T-helper 1 cell treated with Interleukin-12 subunit alpha and Interleukin-12 subunit beta and Interleukin-4 antibody, amounts not matched to agents 30 ng/mL and 1 ng/mL, for 36 hours (primary cell): Measurements from ENCODE around the gene UBAC2. TPM values are rescaled to one million over a fixed set of nuclear protein-coding genes. Genes with fewer than 3 reads are reported as not detected.

ENCODE experiments used
- intact Hi-C: fragments of 100-400 bp; cut with micrococcal nuclease; formaldehyde crosslinking; loops from one replicate; pipeline ENCODE4 v1.15.1; 2024
- total RNA-seq: library from RNA; stranded (reverse); gene quantifications from 2 replicates; pipeline ENCODE4 v1.2.3, GENCODE V29; 2022

Gene UBAC2, protein sequence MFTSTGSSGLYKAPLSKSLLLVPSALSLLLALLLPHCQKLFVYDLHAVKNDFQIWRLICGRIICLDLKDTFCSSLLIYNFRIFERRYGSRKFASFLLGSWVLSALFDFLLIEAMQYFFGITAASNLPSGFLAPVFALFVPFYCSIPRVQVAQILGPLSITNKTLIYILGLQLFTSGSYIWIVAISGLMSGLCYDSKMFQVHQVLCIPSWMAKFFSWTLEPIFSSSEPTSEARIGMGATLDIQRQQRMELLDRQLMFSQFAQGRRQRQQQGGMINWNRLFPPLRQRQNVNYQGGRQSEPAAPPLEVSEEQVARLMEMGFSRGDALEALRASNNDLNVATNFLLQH
- total RNA-seq: 49.7 and 50.0 TPM in 2 replicates

DNA sequence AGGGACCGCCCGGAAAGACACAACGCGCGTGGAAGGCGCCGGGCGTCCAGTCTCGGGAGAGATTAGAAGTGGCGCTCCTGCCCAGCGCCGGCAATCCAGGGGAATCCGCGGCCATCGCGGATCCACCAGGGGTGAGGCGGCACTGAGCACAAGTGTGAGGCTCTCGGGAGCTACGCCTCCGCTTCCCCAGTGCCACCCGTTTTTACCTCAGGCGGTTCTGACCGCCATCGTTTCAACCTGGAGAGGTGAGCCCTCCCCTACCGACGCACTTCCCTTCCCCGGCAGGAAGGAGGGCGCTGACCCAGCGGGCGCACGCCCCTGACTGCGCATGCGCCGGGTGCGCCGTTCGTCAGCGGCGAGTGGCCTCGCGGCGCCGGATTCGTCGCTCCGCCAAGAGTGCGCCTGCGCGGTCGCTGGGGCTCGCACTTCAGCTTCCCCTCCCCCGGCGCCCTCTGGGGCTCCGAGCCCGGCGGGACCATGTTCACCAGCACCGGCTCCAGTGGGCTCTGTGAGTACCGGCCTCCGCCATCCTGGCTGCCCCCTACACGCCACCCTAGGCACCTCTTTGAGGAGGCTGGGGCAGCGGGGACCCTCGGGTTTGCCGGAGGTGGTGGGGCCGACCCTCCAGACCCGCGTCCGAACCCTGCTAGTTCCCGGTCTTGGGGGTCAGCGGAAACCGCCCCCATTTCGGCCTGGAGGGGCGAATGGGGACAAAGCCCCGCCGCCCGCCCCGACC lies at the start of gene UBAC2:
Gene UBAC2 (plus strand): TSS at position 423 of the 736 bp plus-strand sequence. CDS start 55 bp downstream, at position 478.
- intact Hi-C loops: loop anchor here (1.0 to 5.0 kb wide), 15 partner anchors 19 to 1768 kb away; partner anchors contain the start of genes CLYBL, GGACT, GPR183 and RAP2A

DNA sequence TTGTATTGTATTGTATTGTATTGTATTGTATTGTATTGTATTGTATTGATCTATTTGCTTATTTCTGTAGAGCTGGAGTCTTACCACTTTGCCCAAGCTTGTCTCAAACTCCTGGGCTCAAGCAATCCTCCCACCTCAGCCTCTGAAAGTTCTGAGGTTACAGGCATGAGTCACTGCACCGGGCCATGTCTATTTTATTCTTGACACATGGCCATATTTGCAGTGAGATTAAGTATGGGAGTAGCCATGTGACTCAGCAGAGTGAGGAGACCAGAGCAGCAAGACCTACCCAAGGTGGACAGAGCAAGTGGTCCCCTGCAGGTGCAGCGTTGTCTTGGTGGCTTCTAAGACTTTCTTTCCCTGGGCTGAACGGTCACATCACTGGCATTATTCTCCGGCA lies 49.1 kb upstream of the UBAC2 start:
- intact Hi-C loops: no loop called here

DNA sequence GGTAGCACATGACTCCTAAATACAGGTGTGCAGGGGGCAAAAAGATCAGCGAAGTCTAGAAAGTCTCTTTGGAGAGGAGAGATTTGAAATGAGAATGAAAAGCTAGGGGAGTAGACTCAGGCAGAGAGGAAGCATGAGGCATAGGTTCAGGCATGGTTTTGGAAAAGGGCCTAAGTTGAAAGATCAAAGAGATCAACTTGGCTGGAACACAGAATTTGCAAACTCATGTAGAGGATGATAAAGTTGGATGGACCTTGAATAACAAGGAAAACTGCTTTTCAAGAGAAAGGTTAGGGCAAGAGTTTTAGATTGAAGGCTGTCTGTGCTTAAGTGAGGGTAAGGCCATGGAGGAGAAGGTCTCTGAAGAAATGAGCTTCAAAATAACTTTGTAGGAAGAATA lies 47.4 kb upstream of the UBAC2 start:
- intact Hi-C loops: no loop called here

DNA sequence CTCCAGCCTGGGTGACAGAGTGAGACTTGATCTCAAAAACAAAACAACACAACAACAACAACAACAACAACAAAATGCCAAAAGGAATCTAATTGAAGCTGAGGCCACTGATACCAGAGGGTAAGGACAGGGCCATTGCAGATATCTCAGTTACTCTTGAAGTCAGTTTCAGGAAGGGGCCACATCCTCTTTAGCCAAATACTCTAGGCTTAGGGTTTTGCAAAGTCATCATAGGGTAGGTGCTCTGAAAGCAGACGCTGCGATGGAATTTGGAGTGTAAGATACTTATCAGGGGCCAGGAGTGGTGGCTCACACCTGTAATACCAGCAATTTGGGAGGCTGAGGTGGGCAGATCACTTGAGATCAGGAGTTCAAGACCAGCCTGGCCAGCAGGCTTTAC lies 46.6 kb upstream of the UBAC2 start:
- intact Hi-C loops: no loop called here

DNA sequence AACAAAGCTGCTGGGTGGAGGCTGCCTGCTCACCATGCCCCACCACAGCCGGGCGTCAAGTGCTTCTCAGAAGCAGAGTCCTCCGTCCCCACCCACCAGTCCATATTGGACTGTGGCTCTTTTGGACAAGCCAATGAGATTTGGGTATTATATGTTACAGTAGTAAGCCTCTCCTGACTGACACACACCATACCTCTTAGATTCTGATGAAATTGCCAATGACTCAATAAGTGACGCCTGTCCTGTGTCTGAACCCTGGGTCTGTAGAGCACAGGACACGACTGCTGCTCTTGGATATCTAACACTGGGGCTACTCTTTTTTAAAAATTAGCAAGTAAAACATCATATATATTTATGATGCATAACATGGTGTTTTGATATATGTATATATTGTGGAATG lies 44.8 kb upstream of the UBAC2 start:
- intact Hi-C loops: no loop called here

DNA sequence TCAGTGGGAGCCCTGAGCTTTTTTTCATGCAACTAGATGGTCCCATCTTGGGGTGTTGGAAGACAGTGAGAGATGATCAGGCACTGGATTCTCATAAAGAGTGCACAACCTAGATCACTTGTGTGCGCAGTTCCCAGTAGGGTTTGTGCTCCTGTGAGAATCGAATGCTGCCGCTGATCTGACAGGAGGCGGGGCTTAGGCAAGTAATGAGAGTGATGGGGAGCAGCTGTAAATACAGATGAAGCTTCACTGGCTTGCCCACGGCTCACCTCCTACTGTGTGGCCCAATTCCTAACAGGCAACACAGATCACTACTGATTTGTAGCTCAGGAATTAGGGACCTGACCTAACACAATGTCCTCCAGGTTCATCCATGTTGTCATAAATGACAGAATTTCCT lies 43.6 kb upstream of the UBAC2 start:
- intact Hi-C loops: no loop called here

DNA sequence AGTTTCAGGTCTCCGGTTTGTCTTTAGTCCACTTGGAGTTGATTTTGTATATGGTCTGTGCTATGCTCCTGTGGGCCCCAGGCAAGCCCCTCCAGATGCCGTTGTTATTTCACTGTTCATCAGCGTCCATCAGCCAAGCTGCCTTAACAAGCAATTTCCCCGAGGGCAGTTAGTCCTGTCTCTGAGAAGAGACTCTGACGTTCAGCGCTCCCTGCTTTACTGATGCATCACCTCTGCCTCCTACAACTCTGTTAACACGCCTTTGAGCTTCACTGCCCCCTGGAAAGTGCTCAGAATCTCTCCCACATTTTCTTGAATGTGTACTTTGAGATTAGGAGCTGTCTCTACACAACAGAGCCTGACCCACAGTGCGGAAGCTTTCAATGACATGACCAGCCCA lies 41.8 kb upstream of the UBAC2 start:
- intact Hi-C loops: no loop called here

DNA sequence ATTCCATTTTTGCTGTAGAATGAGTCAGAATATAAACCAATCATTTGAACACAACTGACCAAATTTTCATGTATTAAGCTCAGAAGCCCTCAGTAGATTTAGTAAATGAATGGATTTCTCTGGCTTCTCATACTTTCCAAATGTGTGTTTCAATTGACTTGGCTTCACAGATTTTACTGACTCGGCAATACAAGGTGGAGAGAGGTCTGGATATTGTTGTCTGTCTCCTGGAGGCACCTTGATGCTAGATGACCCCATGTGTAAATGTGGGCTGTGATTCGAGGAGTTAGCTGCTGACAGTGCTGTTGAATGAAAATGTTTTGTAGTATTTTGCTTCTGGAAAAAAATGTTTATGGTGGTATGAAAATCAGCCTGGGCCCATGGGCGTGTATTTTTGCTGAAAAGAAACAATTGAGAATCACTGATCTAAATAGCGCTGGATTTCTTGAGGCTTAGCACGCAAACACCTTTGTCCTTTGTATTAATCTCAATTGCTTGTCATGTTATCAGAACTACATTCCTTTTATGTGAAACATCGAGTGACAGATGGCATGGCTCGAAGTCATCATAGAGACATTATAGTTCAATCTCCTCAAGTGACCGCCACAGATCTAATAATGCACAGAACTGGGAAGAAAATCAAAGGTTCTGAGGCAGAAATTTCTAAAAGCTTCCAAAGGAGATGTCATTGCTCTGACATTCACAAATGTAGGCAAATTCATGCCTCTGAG lies 41.2 kb upstream of the UBAC2 start:
- intact Hi-C loops: no loop called here

DNA sequence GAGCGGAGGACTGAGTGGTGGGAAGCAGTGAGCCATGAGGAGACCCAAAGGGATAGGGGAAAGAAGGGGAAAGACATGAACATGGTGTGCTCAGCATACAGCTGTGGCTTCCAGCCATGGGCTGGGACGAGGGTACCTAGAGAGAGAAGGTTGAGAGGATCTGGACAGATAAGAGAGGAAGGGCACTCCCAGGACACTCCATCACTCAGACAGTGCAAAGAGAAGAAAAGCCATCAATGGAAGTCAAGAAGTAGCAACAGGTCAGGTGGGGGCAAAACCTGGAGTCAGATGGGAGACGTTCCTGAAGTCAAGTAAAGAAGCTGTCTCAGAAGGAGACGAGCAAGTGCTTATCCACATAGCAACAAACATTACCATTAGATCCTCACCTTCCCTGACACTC lies 40.2 kb upstream of the UBAC2 start:
- intact Hi-C loops: no loop called here

DNA sequence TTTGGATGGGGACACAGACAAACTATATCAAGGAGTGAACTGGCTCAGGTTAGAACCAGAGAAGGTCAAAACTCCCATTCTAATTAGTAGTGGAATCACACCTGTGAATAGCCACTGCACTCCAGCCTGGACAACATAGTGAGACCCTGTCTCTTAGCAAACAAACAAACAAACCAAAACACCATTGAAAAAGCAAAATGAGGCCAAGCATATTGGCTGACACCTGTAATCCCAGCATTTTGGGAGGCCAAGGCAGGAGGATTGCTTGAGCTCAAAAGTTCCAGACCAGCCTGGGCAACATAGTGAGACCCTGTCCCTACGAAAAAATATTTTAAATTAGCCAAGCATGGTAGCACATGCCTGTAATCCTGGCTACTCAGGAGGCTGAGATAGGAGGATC lies 39.1 kb upstream of the UBAC2 start:
- intact Hi-C loops: no loop called here

DNA sequence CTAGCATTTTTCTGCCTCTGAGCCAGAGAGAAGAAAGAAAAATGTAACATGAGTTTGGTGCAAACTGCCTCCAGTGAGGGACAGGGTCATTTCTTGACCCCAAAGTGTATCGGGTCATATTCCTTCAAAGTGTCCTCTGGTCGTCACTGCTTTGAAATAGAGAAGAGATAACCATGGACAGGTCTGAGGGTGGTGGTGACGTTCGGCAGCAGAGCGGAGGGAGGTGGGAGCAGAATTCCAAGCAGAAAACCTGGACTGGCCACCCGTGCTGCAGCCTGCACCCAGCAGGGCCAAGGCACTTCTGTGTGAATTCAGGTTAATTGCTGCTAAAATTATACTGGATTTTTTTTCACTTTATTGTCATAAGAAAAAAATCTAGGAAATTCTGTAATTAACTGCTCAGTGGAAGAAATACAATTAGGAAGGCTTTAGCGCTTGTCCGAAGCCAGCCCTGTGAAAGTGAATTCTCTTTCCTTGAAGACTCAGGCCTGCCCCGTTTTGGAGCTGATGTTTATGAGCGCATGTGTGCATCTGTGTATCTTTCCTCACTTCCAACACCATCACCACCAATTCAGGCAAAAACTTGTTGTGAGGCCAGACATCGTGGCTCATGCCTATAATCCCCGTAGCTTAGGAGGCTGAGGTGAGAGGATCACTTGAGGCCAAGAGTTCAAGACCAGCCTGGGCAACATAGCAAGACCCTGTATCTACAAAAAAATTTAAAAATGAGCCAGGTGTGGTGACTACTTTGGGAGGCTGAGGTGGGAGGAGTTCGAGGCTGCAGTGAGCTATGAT lies 37.9 kb upstream of the UBAC2 start:
- intact Hi-C loops: no loop called here

DNA sequence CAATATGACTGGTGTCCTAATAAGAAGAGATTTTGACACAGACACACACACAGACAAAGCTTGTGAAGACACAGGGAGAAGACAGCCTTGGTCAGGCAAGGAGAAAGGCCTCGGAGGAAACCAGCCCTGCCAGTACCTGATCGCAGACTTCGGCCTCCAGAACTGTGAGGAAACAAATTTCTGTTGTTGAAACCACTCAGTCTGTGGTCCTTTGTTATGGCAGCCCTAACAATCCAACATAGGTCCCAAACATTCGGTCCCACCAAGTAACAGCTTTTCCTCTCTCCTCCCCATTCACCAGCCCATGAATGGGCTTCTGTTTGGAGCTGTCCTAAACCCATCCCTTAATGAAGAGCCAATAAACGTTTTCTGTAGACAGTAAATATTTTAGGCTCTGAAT lies 36.4 kb upstream of the UBAC2 start:
- intact Hi-C loops: no loop called here

DNA sequence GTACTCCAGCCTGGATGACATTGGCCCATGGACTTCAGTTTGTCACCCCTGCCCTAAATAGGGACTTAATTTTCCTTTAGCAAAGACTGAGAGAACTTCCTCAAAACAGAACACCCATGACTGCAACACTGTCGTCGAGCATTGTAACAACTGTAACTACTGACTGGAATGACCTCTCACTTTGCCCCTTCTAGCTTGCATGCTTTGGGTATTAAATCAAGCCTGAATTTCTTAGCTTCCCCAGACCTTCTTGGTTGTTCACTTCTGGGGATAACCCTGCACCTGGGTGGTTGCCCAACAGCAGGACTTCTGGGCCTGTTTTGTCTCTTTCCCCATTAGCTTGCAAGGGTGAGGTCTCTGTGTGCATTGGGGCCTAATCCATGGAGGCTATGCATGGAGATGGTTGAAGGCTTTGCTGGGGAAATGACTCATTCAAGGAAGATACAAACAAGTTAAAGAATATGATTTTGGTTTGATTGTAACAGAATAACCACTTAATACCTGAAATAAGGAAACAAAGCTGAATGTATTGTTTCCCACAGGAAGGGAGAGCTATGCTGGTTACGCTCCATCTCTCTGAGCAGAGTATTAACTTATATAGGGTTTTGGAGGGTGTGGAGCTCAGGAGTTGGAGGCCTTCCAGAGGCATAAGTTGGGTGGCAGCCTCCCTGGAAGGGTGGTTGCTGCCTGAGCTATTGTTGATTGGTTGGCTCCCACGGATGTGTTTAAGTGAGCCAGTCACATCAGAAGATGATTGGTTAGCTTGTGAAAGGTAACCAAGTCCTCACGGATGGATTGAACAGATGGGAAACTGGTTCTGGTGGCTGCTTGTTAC lies 34.7 kb upstream of the UBAC2 start:
- intact Hi-C loops: no loop called here

DNA sequence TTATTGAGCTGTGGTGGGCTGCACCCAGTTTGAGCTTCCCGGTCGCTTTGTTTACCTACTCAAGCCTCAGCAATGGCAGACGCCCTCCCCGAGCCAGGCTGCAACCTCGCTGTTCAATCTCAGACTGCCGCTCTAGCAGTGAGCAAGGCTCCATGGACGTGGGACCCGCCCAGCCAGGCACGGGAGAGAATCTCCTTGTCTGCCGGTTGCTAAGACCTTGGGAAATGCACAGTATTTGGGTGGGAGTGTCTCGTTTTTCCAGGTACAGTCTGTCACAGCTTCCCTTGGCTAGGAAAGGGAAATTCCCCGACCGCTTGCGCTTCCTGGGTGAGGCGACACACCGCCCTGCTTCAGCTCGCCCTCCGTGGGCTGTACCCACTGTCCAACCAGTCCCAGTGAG lies 27.7 kb upstream of the UBAC2 start:
- intact Hi-C loops: no loop called here

DNA sequence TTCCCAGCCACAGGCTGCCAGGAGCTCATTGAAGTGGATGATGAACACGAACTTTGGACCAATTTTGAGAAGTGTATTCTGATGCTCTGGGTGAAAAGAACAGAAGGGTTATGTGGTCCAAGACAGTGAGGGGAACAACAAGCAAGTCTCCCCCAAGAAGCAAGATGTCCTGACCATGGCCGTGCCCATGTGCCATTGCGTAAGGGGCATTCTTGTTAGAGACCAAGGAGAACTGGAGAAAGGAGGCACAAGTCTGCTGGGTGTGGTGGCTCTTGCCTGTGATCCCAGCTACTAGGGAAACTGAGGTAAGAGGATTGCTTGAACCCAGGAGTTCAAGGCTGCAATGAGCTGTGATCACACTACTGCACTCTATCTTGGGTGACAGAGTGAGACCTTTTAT lies 27.0 kb upstream of the UBAC2 start:
- intact Hi-C loops: no loop called here

DNA sequence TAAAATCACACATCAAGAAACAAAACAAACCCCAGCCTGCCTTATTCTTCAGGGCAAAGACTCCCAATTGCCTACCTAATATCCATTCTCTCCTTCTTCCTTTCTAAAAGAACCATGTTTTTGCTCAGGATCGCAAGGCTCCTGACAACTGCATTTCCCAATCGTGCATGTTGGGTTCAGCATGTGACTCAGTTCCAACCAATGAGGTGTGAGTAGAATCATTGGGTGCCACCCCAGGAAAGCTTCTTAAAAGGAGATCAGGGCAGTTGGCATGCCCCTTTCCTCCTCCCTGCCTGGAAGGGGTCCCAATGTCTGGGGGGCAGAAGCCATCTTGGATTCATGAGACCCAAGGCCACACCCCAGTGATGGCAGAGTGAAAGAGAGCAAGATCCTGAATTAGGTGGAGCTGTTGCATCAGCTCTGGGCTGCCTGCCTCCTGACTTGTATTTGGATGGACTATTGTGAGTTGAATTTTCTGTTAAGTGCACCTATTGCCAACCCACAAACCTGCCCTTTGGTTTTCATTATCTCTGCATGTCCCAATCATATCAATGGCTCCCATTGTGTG lies 26.0 kb upstream of the UBAC2 start:
- intact Hi-C loops: loop anchor here (5.0 kb wide), 1 partner anchor 87 kb away; no protein-coding TSS in a partner anchor

DNA sequence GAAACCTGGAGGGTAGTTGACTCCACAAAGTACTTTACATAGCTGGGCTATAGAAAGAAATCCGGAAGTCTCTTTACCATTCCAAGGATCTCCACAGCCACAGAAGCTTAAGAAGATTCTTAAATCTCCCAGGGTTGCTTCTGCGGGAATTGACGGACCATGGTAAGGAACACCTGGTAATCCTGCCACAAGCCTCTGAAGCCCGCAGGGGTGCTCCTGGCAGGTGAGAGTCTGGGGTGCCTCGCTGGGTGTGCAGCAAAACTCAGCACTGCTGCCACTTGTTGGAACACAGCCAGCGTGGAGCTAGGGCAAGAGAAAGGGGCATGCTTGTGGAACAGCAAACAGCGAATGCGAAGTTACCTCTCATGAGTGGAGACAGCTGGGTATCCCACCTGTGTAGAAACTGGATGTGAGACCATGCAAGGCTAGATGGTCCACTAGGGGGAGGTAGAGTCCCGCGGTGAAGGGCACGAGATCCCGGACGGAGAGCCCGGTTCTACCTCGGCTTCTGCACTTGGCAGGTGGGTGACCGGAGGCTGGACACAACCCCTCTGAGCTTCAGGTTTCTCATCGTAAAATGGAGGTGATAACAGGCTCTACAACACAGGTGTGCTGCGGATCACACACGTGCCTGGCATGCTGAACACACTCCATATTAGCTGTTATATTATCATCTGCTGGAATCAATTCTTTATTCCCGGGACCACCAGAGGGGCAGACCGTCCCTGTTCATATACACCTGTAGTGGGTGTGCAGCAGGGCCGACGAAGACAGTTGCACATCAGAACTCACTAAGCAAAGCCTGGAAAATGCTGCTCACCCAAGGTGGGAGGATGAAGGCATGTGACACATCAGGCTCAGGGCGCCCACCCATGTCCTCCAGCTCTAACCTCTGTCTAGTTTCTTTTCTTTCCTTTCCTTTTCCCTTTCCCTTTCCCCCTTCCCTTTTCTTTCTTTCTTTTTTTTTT lies 24.1 kb upstream of the UBAC2 start:
- intact Hi-C loops: loop anchor here (1.0 to 5.0 kb wide), 8 partner anchors 24 to 322 kb away; partner anchors contain the start of gene UBAC2

DNA sequence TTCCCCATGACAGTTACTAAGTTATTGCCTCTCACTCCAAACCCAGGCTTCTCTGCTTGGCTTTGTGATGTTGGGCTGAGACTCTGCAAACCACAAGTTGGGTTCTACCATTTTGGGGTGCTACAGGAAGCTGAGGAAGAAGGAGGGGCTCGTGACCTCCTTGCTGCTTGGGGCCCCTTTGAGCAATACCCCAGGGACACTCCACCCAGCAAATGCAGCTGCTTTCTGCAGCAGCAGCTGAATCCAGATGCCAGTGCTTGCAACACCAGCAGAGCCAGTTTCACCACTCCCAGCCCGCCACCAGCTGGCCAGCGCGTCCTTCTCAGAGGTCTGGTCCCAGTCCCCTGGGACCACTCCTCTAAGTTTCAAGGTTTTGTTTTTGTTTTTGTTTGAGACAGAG lies 22.0 kb upstream of the UBAC2 start:
- intact Hi-C loops: loop anchor here (5.0 kb wide), 1 partner anchor 91 kb away; no protein-coding TSS in a partner anchor

DNA sequence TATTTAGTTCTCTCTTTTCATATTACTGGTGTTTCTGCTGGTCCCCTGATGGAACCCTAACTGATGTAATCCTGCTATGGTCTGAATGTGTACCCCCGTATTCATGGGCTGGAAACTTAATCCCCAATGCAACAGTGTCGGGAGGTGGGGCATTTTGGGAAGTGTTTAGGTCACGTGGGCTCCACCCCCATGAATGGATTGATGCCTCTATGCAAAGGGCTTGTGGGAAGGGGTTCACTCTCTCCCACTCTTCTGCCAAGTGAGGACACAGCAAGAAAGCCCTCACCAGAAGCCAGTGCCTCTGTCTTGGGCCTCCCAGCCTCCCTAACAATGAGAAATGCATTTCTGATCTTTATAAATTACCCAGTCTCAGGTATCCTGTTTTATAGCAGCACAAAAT lies 21.2 kb upstream of the UBAC2 start:
- intact Hi-C loops: loop anchor here (5.0 kb wide), 1 partner anchor 92 kb away; no protein-coding TSS in a partner anchor
